NT2/D1 (cell line): ENCODE measurements around the gene POLR2J3.
"Not testable (repeated sequence)": the region's sequence is repeated elsewhere in the genome, so short reads cannot be mapped to it uniquely, and the experiment has no call there.

Experiments
- SUZ12 ChIP-seq: IDR thresholded peaks from 2 replicates; pipeline ENCODE4 v1.6.1; 2011; ENCODE audit not compliant: insufficient read length, insufficient read depth; ENCODE audit errors: extremely low read depth
- ZNF274 ChIP-seq: IDR thresholded peaks from 2 replicates; pipeline ENCODE4 v1.6.1; 2011; ENCODE audit warnings: mild to moderate bottlenecking, low read depth, low read length

DNA sequence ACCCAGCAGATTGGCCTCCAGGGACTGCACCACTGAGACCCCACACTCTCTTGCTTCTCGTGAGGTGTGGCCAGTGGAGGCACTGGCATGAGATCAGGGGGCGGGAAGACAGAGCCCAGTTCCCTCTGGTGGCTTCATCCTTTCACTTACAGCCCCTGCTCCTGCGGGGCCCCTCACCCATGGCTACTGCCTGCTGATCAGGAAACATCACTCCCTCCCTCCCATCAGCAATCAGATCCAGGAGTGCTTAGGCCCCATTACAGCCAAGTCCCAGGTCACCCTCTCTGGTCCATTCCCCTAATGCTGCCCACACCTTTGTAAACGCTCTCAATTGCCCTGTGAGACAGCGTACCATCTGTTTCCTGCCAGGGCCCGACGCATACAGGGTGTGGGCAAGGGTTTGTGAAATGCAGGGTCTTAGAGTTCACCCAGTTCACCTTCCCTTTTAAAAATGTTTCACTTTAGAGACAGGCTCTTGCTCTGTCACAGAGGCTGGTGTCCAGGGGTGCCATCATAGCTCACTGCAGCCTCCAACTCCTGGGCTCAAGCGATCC, 37.2 kb downstream of the POLR2J3 start:
- TF ChIP-seq ZNF274, SUZ12: not testable (repeated sequence)
